Measurements from ENCODE around the gene RSRC1.

RSRC1 gene

GRCh38 chr3:158278187-158278586 lies 168.3 kb downstream of the RSRC1 start:
- no peak for TF ChIP-seq CTCF (IDR thresholded peaks at IDR 0.05; ENCODE audit: insufficient read depth, low read length, missing control alignments)
- DNase-seq (ENCODE audit: low read depth, low spot score): no peak
- no peak overlapping the region for H3K4me3 ChIP-seq (ENCODE audit: low read depth, low read length)
- CTCF ChIA-PET: no interaction called here
- POLR2A ChIA-PET: no interaction called here

- no peak overlapping the region for H3K4me3 ChIP-seq (ENCODE audit: low read depth, low read length)
- DNase-seq (ENCODE audit: low read depth, low spot score): no peak
- ChIA-PET POLR2A (no interaction called here), CTCF (no interaction called here)
- TF ChIP-seq CTCF (IDR thresholded peaks at IDR 0.05; ENCODE audit: insufficient read depth, low read length, missing control alignments): no peak
Measured at GRCh38 chr3:158279609-158280008, 169.7 kb downstream of the RSRC1 start.

GRCh38 chr3:158295771-158296170 lies 185.9 kb downstream of the RSRC1 start:
- no peak for DNase-seq (ENCODE audit: low read depth, low spot score)
- no peak overlapping the region for H3K4me3 ChIP-seq (ENCODE audit: low read depth, low read length)
- CTCF ChIA-PET: no interaction called here
- TF ChIP-seq CTCF (IDR thresholded peaks at IDR 0.05; ENCODE audit: insufficient read depth, low read length, missing control alignments): no peak
- POLR2A ChIA-PET: no interaction called here

GRCh38 chr3:158297940-158298339 lies 188.1 kb downstream of the RSRC1 start:
- no peak for TF ChIP-seq CTCF (IDR thresholded peaks at IDR 0.05; ENCODE audit: insufficient read depth, low read length, missing control alignments)
- CTCF ChIA-PET: interaction anchor here (1.8 kb wide), 1 partner anchor 15 kb away, joined by 6 read pairs; no protein-coding TSS in a partner anchor
- no peak for DNase-seq (ENCODE audit: low read depth, low spot score)
- no peak overlapping the region for H3K4me3 ChIP-seq (ENCODE audit: low read depth, low read length)
- POLR2A ChIA-PET: no interaction called here

- ChIA-PET POLR2A (no interaction called here), CTCF (no interaction called here)
Measured at GRCh38 chr3:158308236-158308928, 198.5 kb downstream of the RSRC1 start.

More at GRCh38 chr3:158308236-158308928, 198.5 kb downstream of the RSRC1 start:
- TF ChIP-seq CTCF (IDR thresholded peaks at IDR 0.05; ENCODE audit: insufficient read depth, low read length, missing control alignments): no peak
- H3K4me3 ChIP-seq (ENCODE audit: low read depth, low read length): no peak overlapping the region
- no peak for DNase-seq (ENCODE audit: low read depth, low spot score)

All from AG04449 (cell line).